GM21825 (cell line): ENCODE data around the gene RBM41.
"Not testable (repeated sequence)": the region's sequence is repeated elsewhere in the genome, so short reads cannot be mapped to it uniquely, and the experiment has no call there.

Source experiments
- ATAC-seq: cut with Tn5 transposase; IDR thresholded peaks from one replicate; pipeline ENCODE4 v1.9.1; 2021; ENCODE audit warnings: mild to moderate bottlenecking, moderate library complexity; ENCODE audit not compliant: unreplicated experiment

Gene RBM41

GRCh38 chrX:107118322-107119147 is at the start of gene RBM41:
TSS of gene RBM41 (minus strand) at chrX:107118822. CDS start at chrX:107118773, 49 bp downstream.
- peak; percentile 100 for ATAC-seq

GRCh38 chrX:107168257-107168656 is 49.6 kb upstream of the RBM41 start:
- no peak for ATAC-seq

DNA sequence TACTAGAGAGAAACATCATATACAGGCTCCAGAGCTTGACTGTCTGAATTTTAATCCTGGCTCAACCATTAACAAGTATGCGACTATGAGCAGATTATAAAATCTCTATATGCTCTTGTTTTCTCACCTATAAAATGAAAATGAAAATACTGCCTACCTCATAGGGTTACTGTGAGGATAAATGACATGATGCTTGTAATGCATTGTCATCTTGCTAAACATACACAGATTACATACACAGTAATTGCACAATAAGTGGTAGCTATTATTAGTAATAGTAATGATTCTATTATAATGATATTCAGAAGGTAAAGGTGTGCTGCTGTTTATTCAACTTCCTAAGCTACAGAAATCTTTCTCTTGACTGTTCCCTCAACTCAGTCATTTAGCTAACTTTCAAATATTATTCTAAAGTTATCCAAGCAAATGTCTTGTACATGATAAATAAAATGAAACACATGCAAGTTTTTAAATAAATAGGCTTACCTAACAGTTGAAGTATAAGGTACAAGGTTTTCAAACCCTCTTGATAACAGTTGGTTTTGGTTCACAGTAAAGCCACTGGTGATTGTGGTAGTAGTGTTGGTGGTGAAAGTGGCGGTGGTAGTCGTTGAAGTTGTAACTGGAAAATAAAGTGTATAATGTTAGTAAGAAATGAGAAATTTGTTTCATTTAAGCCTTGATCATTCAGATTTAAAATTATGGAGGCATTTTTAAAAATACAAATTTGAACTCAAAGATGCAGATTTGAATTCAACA is 48.7 kb upstream of the RBM41 start:
- no peak for ATAC-seq

DNA sequence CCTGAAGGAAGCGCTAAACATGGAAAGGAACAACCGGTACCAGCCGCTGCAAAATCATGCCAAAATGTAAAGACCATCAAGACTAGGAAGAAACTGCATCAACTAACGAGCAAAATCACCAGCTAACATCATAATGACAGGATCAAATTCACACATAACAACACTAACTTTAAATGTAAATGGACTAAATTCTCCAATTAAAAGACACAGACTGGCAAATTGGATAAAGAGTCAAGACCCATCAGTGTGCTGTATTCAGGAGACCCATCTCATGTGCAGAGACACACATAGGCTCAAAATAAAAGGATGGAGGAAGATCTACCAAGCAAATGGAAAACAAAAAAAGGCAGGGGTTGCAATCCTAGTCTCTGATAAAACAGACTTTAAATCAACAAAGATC is 39.0 kb upstream of the RBM41 start:
- not testable (repeated sequence) for ATAC-seq

GRCh38 chrX:107155621-107156430 is 37.2 kb upstream of the RBM41 start:
- not testable (repeated sequence) for ATAC-seq

GRCh38 chrX:107154787-107155620 is 36.4 kb upstream of the RBM41 start:
- ATAC-seq, result no peak

DNA sequence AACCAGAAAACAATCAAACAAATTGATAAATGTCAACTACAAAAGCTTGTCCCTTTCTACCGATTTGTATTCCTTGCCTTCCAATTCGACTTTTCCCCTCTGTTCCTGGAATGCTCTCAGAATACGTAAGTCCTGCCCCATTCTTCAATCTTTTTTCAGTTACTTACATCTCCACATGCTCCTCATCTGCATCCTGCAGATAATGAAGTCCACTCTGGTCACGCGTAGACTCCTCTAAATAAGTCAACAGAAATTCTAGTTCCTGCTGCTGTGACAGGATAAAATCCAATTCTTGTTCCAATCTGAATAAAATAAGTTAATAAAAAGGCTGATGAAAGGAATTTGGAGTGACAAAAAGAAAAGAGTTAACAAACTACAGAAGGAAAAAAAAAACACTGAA is 34.4 kb upstream of the RBM41 start:
- no peak for ATAC-seq

DNA sequence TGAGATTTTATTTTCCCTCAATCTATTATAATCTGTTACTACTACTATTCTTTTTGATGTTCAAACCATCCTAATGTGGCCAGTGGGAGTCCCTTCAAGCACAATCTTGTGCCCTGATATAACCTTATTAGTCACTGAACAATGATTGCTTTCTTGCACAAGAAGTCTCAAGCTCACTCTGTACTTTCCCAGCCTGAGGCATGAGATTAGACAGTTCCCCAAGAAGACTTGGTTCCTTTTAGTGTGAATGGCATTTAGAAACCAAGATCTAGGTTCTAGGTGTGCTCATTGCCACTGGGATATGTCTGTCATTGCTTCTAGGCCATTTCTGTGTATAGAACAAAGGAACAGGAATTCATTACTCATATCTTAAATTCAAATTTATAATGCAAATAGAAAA is 28.0 kb upstream of the RBM41 start:
- ATAC-seq, result no peak

GRCh38 chrX:107135965-107136307 is 17.3 kb upstream of the RBM41 start:
- no peak for ATAC-seq

GRCh38 chrX:107135049-107135964 is 16.7 kb upstream of the RBM41 start:
- ATAC-seq, result peak; percentile 80

DNA sequence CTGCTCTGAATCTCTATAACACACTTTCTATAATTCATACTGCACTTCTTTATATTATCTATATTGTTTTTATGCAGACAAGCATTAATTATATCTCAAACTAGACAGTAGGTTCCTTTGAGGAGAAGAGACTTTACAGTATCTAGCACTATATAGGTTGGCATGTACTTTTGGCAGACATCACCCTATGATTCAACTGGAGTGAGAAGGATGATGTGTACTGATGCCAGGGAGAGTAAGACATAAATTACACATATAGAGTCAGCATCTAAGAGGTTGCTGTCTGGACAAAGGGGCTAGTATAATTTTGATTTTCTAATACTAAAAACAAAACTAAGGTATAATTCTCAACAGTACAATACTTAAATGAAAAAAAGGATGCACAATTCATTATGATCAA is 5.1 kb upstream of the RBM41 start:
- no peak for ATAC-seq

- ATAC-seq, result no peak
Measured at GRCh38 chrX:107119283-107119682, 661 bp upstream of the RBM41 start.

DNA sequence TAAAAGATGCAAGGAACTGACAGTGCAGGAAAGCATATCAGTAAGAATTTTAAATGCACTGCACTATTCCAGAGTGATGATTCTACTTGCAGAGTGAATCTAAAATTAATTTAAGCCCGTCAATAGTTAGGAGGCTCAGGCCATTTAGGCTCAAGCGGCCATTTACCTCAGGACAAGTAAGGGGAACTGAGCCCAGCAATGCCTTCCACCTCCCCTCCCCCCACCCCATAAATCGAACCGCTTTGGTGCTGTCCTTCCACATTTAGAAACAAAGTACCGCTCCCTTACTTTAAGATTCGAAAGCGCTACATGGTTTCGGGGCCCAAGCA is 665 bp downstream of the RBM41 start:
- ATAC-seq, result peak; percentile 7

- ATAC-seq, result no peak
Measured at GRCh38 chrX:107107459-107107858, 11.2 kb downstream of the RBM41 start.

DNA sequence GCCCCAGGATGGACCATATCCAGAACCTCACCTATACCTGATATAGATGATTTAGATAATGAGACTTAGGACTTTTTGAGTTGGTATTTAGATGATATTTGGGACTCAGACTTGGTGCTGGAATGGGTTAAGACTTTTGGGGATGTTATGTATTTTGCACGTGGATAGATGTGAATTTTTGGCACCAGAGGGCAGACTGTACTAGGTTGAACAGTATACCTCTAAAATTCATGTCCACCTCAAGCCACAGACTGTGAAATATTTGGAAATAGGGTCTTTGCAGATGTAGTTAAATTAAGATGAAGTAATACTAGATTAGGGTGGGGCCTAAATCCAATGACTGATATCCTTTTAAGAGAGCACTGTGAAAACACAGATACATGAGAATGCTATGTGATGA is 15.6 kb downstream of the RBM41 start:
- ATAC-seq, result no peak

DNA sequence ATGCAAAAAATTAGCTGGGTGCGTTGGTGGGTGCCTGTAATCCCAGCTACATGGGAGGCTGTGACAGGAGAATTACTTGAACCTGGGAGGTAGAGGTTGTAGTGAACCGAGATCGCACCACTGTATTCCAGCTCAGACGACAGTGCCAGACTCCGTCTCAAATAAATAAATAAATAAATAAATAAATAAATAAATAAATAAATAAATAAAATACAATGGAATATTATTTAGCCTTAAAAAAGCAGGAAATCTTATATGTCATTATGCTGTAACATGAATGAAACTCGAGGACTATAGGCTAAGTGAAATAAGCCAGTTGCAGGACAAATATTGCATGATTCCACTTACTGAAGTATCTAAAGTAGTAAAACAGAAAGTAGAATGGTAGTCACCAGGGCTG is 42.5 kb downstream of the RBM41 start:
- no peak for ATAC-seq

DNA sequence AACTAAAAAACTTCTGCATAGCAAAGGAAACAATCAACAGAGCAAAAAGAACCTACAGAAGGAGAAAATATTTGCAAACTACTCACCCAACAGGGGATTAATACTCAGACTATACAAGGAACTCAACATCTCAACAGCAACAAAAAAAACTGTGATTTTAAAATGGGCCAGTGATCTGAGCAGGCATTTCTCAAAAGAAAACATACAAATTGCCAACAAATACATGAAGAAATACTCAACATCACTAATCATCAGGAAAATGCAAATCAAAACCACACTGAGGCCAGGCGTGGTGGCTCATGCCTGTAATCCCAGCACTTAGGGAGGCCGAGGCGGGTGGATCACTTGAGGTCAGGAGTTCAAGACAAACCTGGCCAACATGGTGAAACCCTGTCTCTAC is 60.9 kb downstream of the RBM41 start:
- not testable (repeated sequence) for ATAC-seq

GRCh38 chrX:107054978-107055377 is 63.6 kb downstream of the RBM41 start:
- ATAC-seq, result no peak

GRCh38 chrX:107050195-107050709 is 68.4 kb downstream of the RBM41 start:
- ATAC-seq, result no peak
